Measurements from ENCODE around the gene NPIPB12. TPM values are rescaled to one million over a fixed set of nuclear protein-coding genes. Genes with fewer than 3 reads are reported as not detected.
"Not testable (repeated sequence)": the region's sequence is repeated elsewhere in the genome, so short reads cannot be mapped to it uniquely, and the experiment has no call there.

Gene NPIPB12
- total RNA-seq, 1 experiment from 2014 or later, result 78.5 TPM

GRCh38 chr16:29459706-29460646 is 46.2 kb downstream of the NPIPB12 start, which contains the start of gene SULT1A4:
TSS of gene SULT1A4 (plus strand) at chr16:29459913. CDS start at chr16:29461386, 1,473 bp downstream.
- BruUV-seq (replicated peaks); H3K9me3 Mint-ChIP-seq (ENCODE audit: low read depth, unreplicated experiment); CTCF ChIA-PET; DNase-seq; H3K4me1 Mint-ChIP-seq (ENCODE audit: low read depth, unreplicated experiment); intact Hi-C loops (cut with micrococcal nuclease; ENCODE audit: unreplicated experiment); H3K4me3 Mint-ChIP-seq (ENCODE audit: low read depth, unreplicated experiment); H3K27ac Mint-ChIP-seq (ENCODE audit: unreplicated experiment); H3K36me3 Mint-ChIP-seq (ENCODE audit: insufficient read depth, unreplicated experiment); H3K27me3 Mint-ChIP-seq (ENCODE audit: unreplicated experiment): not testable (repeated sequence)

DNA sequence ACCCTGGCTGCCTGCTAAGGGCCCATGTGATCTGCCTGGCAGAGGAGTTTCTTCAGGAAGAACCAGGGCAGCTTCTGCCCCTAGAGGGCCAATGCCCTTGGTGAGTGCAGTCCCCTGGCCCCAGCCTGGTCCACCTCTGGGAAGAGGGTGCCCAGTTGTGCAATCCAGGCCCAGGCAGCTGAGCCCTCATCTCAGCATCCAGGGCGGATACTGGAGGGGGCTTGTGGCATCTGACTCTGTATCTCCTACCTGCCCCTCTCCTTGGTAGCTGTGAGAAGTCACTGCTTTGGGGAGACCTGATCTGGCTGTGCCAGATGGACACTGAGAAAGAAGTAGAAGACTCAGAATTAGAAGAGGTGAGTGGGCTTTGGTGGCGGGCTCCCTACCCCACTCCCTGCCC is 48.5 kb downstream of the NPIPB12 start:
- H3K36me3 Mint-ChIP-seq (ENCODE audit: insufficient read depth, unreplicated experiment); intact Hi-C loops (cut with micrococcal nuclease; ENCODE audit: unreplicated experiment); H3K27me3 Mint-ChIP-seq (ENCODE audit: unreplicated experiment); CTCF ChIA-PET; H3K9me3 Mint-ChIP-seq (ENCODE audit: low read depth, unreplicated experiment); BruUV-seq (replicated peaks); H3K4me3 Mint-ChIP-seq (ENCODE audit: low read depth, unreplicated experiment); DNase-seq; H3K4me1 Mint-ChIP-seq (ENCODE audit: low read depth, unreplicated experiment); H3K27ac Mint-ChIP-seq (ENCODE audit: unreplicated experiment): not testable (repeated sequence)

- intact Hi-C loops (cut with micrococcal nuclease; ENCODE audit: unreplicated experiment); H3K9me3 Mint-ChIP-seq (ENCODE audit: low read depth, unreplicated experiment); H3K4me1 Mint-ChIP-seq (ENCODE audit: low read depth, unreplicated experiment); H3K27me3 Mint-ChIP-seq (ENCODE audit: unreplicated experiment); DNase-seq; H3K4me3 Mint-ChIP-seq (ENCODE audit: low read depth, unreplicated experiment); BruUV-seq (replicated peaks); CTCF ChIA-PET; H3K36me3 Mint-ChIP-seq (ENCODE audit: insufficient read depth, unreplicated experiment); H3K27ac Mint-ChIP-seq (ENCODE audit: unreplicated experiment): not testable (repeated sequence)
These were observed 51.4 kb downstream of the NPIPB12 start for GRCh38 chr16:29454828-29455227.

DNA sequence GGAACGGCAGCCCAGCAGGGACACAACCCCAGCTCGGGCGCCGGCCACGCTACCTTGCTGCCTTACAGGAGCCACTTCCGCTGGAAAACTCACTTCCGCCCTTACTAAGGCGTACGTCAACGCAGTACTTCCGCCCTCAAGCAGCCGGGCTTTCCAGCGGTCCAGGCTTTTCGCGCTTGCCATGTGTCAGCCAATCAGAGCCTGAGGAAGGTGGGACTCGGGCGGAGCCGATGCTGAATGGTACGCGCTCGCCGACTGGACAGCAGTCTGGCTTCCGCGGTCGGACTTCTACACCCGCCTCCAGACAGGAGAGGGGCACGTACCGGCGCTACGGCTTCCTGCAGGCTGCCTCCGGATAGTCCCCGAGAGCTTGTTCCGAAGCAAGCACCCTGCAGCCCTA is 51.9 kb downstream of the NPIPB12 start, which contains the start of the genes BOLA2 and SLX1B:
Gene BOLA2 (minus strand): TSS at position 83 of the 400 bp plus-strand sequence. CDS start 98 bp downstream, outside the sequence.
Gene SLX1B (plus strand): TSS at position 265 of the 400 bp plus-strand sequence.
- intact Hi-C loops (cut with micrococcal nuclease; ENCODE audit: unreplicated experiment); H3K9me3 Mint-ChIP-seq (ENCODE audit: low read depth, unreplicated experiment); H3K36me3 Mint-ChIP-seq (ENCODE audit: insufficient read depth, unreplicated experiment); H3K4me3 Mint-ChIP-seq (ENCODE audit: low read depth, unreplicated experiment); CTCF ChIA-PET; H3K27ac Mint-ChIP-seq (ENCODE audit: unreplicated experiment); BruUV-seq (replicated peaks); H3K4me1 Mint-ChIP-seq (ENCODE audit: low read depth, unreplicated experiment); DNase-seq; H3K27me3 Mint-ChIP-seq (ENCODE audit: unreplicated experiment): not testable (repeated sequence)

GRCh38 chr16:29453754-29454153 is 52.5 kb downstream of the NPIPB12 start:
- intact Hi-C loops (cut with micrococcal nuclease; ENCODE audit: unreplicated experiment); BruUV-seq (replicated peaks); H3K4me3 Mint-ChIP-seq (ENCODE audit: low read depth, unreplicated experiment); H3K36me3 Mint-ChIP-seq (ENCODE audit: insufficient read depth, unreplicated experiment); H3K9me3 Mint-ChIP-seq (ENCODE audit: low read depth, unreplicated experiment); H3K27ac Mint-ChIP-seq (ENCODE audit: unreplicated experiment); H3K4me1 Mint-ChIP-seq (ENCODE audit: low read depth, unreplicated experiment); H3K27me3 Mint-ChIP-seq (ENCODE audit: unreplicated experiment); CTCF ChIA-PET; DNase-seq: not testable (repeated sequence)

Other genes with a start within 250 kb of the NPIPB12 start
- gene NPIPB11, start 99.7 kb downstream of the NPIPB12 start, total RNA-seq (2022), result 5.9 and 6.4 TPM in 2 replicates
- 11.6 and 13.5 TPM in 2 replicates for gene BOLA2, start 52.1 kb downstream of the NPIPB12 start, total RNA-seq (2022)
- 94.2 and 99.7 TPM in 2 replicates for gene SLX1B, start 51.9 kb downstream of the NPIPB12 start, total RNA-seq (2022)
- 4.2 and 6.9 TPM in 2 replicates for gene SULT1A4, start 46.5 kb downstream of the NPIPB12 start, total RNA-seq (2022)
- gene SPN, start 156.8 kb upstream of the NPIPB12 start, total RNA-seq (2022), result not detected in 2 replicates
- 4.6 and 7.5 TPM in 2 replicates for gene QPRT, start 172.8 kb upstream of the NPIPB12 start, total RNA-seq (2022)
- not detected in 2 replicates for gene C16orf54, start 239.6 kb upstream of the NPIPB12 start, total RNA-seq (2022)